ENCODE measurements around the gene MAP2K6.

The MAP2K6 gene

DNA sequence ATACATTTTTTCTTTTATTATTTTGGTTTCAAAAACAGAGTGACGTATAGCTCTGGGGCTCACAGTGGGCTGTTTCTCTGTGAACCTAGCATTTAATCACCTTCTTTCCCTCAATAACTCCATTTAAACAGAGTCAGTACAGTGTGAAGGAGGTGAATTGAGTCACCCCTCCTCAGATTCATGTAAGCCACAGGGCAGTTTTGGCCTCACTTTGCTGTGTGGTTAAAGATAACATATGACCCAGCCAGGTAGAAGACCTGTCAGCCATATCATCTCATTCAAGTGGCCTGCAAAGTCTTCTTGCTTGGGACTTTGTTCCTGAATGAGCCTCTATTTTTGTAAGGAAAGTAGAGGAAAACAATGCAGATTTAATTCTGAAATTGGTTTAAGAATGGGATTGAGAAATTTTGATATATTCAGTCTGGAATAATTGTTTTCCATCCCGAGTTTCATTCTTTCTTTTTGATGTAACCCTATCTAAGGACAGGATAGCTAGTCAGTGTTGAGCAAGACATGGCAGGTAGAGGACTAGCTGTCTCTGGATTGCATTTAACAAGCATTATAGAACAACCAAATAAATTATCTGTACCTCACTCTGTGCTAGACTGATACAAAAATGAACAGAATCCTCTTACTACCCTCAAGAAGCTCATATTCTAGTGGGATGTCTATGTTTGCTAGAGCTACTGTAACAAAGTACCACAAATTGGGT lies 13.1 kb downstream of the MAP2K6 start:
- FAIRE-seq = no peak

DNA sequence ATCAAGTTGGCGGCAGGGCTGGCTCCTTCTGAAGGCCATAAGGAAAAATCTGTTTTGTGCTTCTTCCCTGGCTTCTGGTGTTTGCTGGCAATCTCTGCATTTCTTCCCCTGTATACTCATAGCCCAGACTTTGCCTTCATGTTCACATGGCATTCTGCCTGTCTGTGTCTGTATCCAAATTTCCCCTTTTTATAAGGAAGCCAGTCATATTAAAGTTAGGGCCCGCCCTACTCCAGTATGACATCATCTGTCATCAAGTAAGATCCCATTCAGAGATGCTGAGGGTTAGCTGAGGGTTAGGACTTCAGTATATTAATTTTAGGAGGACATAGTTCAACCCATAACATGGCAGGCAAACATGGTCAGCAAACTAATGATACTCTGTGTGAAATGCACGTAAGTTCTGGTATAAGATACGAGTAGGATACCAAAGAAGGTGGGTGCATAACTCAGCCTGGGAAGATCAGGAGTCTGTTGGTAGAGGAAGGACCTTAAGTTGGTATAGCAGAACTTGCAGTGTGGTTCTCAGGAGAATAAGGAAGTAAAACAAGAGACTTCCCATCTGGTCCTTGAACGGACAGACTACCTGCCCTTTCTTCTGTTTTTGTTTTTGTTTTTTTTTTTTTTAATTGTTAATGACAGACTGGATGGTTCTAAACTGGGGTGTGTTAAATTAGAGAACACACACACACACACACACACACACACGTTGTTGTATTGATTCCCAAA lies 13.9 kb downstream of the MAP2K6 start:
- no peak for FAIRE-seq

DNA sequence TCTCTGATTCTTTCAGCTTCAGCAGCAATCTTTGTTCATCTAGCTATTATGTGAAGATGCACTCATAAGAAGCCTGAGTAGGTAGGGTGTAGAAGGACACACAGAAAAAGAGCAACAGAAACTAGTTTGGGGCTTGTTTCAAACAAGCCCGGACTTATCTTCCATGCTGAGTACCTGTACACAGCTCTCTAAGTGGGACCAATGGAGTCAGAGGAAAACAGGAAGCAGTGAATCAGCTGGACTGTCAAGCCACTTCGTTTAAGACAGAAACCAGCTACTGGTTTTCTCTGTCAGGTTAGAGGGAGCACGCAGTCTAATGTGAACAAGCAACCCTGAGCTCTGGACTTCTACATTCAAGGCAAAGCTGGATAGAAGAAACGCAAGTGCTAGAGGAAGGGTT lies 16.0 kb downstream of the MAP2K6 start:
- FAIRE-seq = no peak

DNA sequence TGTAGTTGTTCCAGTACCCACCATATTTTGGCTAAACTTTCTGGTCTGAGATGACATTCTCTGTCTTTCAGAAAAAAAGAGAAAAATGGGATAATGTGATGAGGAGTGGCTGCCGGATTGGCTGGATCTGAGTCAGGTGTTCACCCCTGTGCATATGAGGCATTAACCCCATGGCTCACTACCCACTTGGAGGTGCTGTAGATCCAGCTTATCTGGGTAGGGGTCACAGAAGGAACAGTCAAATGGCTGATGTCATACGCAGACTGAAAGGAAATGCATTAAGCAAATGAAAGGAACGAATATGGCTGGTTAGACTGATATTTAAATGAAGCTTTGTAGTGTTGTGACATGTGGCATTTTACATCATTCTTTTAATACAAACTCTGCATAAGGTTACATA lies 17.3 kb downstream of the MAP2K6 start:
- no peak for FAIRE-seq

DNA sequence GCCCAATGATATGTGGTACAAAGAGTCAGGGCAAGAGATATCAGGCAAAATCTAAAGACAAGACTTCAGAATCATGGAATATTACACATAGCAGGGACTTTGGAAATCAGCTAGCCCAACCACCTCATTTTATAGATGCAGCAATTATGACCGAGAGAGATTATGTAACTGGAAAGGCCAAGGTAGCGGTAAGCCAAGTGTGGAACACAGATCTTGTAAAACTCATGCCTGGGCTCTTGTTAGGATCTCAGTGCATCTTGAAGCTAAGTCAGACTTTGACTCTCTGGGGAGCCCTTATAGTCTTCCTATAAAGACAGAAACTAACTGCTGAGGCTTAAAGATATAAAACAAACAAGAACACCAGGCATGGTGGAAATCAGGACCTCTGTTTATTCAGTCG lies 18.6 kb downstream of the MAP2K6 start:
- FAIRE-seq = no peak

DNA sequence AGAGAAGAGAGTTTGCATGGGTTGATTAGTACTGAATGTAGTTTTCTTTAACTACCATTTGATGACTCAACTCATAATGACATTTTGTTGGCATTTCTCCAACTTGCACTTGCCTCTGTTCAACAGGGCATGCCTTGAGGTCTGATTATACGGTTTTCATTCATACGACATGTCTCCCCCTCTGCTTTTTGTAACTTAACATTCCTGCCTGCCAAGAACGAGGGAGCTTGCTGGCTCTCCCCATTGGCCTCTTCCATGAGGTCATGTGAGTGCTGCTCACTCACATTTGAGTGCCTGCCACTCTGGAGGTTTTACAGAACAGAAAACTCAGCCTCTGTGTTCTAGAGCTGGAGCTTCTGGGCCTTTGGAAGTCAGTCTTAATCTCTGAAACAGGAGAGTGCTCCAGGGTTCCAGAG lies 19.7 kb downstream of the MAP2K6 start:
- no peak for FAIRE-seq

DNA sequence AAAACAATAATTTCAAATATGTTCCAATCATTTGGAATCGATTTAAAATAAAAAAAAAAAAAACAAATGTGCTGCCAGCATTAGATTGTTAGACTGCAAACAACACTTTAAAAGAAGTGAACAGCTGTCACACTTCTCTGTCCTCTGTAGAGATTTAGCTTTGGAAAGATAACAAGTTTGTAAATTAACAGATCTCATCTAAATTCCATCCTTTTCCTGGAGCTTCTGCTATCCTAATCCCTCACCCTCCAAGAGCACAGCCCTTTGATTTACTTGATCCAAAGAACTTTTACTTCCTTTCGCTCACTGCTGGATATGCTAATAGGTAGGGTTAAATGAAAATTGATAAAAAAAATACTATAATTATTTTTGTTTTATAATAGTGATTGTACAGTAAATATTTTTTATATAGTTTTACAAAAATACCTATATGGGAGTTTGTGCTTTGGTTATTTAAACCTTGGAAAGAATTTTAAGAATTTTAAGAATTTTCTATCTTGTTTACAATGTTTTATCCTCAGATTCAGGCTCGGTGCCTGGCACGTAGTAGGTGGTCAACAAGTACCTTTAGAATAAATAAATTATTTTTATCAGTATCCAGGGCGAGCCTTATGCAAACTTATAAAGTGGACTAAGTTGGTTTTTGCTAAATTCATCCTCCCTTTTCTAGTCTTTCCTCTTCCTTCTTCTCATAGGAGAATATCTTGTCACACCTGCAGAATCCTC lies 21.6 kb downstream of the MAP2K6 start:
- no peak for FAIRE-seq

DNA sequence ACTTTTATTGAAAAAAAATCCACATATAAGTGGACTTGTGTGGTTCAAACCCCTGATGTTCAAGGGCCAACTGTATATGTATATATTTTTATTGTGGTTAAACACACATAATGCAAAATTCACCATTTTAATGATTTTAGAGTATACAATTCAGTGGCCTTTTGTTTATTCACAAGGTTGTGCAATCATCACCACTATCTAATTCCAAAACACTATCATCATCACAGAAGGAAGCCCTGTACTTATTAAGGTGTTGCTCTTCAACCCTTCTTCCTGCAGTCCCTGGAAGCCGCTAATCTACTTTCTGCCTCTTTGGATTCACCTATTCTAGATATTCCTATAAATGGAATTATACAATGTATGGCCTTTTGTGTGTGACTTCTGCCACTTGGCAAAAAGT lies 23.0 kb downstream of the MAP2K6 start:
- FAIRE-seq = no peak

DNA sequence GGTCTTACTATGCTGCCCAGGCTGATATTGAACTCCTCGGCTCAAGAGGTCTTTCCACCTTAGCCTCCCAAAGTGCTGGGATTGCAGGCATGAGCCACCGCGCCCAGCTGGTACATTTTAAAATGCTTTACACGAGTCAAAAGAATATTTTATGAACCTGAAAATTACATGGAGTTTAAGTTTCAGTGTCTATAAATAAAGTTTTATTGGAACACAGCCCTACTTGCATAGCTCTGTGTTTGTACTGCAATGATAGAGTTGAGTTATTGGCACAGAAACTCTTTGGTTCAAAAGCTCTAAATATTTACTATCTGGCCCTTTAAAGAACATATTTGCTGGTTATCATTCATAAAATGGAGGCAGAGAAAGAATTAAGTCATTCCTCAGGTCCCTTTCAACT lies 24.3 kb downstream of the MAP2K6 start:
- FAIRE-seq = no peak

DNA sequence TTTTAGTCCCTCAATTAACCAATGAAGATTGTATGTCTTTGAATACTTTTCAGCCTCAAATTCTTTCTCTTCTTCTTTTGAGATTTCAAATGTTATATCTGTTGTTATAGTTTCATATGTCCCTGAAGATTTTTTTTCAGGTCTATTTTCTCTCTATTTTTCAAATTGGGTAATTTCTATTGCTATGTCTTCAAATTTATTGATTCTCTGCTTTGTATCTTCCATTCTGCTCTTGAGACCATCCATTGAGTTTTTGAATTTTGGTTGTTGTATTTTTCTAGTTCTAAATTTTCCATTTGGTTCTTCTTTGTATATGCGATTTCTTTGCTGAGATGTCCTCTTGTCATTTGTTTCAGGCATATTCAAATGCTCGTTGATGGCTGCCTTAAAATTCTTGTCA lies 26.7 kb downstream of the MAP2K6 start:
- no peak for FAIRE-seq

DNA sequence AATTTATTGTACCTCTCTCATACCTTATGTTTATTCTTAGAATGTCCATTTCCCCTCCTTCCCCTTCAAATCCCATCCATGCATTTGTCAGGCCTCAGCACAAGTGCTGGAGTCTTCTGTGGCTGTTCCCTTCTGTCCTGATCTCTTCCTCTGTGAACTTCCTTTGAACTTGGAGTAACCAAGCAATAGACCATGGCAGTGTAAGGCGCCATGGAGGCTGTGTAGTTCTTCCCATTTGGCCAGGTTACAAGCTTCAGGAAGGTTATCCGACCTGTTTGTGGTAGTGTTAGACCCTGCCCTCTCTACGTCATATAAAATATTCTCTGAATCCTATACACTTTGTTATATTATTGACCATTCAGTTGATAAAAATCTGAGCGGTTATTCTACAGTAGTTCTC lies 28.6 kb downstream of the MAP2K6 start:
- FAIRE-seq = no peak

DNA sequence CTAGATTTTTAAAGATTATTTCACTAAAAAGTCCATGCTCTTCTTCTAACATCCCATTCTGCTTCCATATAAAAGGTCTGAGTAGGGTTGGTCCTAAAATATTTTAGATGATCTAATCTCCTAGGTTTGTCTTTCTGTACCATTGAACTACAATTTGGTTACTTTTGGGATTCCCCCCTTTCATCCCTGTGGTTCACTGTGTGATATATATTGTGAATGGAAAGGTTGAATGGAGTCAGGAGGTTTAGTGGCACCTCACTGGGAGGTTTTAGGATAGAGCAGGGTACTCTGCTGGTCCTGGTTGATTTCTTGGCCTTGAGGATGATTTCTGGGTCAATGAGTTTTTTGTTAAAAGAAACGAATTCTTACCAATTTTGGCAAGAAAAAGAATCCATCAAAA lies 29.5 kb downstream of the MAP2K6 start:
- no peak for FAIRE-seq

DNA sequence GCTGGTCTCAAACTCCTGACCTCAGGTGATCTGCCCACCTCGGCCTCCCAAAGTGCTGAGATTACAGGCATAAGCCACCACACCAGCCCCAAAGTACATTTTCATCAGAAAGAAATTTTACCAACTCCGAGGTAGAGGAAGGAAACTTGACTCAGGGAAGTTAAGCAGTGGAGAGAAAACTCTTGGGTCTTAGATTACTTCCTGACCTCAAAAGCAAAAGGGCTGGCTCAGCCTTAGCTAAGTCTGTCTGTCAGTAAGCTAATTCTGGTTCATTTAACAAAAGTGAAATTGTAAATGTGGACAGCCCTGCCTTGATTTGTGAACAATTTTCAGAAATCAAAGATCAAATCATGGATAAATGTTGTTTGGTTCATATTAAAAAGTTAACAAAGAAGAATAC lies 30.6 kb downstream of the MAP2K6 start:
- FAIRE-seq = no peak

DNA sequence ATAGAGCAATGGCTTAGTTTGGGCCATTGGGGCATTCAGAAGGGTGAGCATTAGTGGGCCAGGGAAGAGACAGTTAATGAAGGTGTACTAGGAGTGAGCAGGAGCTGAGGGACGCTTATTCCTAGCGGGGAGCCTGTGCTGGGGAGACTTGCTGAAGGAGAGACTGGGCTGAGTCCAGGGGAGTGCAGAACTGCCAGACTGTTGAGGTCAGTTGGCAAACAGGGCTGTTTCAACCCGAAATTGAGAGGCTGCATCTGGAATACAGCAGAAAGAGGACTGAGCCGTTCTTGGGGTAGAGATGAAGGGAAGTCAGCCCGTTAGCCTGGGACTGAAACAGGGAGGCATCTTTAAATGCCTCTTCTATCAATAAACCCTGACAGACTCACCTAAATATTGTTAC lies 33.2 kb downstream of the MAP2K6 start:
- no peak for FAIRE-seq

DNA sequence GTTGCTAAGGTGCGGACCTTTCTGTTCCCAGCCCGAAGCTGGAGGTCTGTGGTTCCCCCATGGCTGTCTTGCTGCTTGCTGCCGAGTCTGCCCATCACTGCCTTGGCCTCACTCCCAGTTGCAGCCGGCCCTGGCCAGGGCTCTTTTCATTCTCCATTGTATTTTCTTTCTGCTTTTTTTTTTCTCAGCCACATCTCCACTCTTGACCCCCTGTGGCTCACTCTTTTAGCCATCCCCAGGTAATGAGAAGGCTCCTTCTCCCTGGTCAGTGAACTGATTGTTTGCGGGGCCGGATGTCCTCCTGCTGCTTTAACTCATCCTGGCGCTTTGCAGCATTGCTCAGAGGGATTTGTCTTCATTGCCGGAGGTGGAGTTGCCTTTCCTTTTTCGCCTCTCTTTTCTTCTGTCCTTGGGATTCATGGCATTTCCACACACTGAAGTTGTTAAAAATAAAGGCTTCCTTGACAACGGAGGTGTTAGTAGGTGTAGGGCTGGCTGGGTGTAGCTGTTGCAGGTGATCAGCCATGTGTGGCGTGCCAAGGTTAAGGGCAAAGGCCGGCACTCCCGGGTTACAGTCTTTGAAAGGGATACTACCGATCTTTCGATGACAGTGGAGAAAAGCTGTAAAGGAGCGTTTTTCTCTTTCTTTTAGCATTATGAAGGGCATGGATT lies 34.1 kb downstream of the MAP2K6 start:
- no peak for FAIRE-seq

DNA sequence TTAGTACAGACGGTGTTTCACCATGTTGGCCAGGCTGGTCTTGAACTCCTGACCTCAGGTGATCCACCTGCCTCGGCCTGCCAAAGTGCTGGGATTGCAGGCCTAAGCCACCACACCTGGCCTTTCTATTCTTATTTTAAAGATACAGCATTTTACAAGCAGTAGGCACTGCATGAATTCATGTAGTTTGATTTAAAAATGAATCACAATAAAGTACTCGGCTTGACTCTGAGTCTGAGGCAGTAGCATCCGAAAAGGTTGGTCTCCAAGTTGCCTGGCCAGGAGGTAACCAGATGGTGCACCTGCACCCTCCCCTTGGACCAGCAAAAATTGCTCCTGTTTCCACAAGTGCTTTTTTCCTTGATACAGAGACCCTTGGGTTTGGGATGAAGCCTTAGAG lies 35.6 kb downstream of the MAP2K6 start:
- no peak for FAIRE-seq

DNA sequence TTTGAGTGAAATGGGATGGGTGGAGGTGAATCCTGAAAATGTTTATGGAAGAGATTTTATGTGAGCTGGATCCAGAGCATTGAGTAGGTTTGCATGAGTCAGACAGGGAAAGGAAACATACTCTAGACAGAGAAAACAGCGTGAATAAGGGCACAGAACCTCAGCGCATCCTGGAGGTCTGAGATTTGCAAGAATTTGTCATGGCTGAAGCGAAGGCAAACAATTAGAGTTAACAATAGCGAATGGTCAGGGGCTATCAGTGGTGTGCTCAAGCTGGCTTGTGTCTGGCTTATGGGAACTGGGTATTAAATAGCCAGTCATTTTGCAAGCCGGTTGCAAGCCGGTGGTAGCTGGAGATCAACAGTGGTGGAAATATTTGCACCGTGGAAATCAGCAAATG lies 36.4 kb downstream of the MAP2K6 start:
- no peak for FAIRE-seq

DNA sequence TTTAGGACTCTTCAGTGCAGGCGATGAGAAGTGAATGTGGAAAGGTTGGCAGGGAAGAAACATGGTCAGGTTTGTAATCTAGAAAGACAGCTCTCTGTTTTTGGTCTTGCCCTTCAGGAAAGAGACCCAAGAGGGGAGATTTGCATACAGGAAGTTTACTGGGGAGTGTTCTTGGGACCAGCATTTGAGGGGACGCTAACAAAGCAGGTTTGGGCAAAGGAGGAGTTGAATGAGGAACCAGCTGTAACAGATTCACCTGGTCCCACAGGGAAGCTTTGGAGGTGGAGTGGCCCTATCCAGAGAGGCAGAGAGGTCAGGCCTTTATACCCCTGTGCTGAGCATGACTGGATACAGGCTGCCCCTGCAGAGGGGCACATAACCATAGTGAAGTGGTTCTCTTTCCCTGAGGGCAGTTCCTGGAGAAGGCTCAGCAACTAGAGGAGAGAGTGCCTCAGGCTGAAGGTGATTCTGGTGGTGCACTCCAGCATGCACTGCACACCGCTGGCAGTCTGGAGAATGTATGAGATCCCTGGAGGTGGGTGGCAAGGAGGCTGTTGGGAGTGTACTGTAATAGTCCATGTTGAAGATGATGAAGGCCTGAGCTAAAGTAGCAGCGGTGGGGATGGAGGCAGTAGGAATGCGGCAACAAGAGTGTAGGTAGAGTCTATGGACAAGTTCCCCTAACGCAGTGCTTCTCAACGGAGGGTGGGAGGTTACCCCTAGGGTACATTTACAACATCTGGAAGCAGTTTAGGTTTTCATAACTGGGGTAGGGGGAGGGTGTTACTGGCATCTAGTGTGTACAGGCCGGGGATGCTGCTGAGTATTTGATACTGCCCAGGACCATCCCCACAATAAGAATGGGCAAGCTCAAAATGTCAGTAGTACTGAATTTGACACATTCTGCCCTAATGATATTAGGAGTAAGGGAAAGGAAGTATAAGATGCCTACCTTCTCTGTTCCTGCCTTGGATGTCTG lies 37.2 kb downstream of the MAP2K6 start:
- no peak for FAIRE-seq

DNA sequence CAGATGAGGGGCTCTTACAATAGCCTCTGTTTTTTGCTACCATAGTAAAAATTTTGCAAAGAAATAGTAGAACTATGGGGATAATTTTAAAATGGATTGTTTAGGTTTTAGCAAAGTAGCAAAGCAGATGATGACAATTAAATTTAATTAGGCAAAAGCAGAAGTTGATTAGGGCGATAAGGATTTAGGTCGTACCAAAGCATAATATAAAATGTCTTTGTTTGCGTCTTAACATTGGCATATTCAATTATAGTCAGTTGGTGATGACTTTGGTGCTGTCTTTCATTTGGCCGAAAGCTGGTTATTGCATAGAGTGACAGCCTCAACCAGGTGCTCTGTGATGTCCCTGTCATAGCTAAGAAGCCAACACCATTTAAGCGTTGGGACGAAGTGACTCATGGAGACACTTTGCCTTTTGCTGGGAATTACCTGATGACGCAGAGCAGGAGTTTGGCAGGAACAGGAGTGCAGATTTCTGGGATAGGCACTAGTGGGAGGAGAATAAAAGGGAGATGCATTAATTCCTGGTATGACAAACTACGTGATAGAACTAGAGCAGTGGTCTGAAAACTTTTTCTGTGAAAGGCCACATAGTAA lies 38.3 kb downstream of the MAP2K6 start:
- no peak for FAIRE-seq

DNA sequence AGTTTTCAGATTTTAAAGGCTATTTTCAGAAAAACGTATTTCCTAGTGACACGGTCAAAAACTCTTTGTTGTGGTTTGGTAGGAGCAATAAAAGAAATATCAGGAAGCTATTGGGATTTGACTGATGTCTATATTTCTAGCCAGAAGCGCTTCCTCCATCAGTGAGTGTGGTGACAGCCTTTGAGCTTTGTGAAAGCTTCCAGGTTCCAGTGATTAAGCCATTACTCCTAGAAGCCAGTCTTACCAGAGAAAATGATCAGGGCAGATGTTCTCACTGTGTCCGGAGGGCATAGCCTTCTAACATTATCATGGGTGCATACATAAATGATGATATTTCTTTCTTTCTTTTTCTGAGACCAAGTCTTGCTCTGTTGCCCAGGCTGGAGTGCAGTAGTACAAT lies 39.6 kb downstream of the MAP2K6 start:
- no peak for FAIRE-seq

DNA sequence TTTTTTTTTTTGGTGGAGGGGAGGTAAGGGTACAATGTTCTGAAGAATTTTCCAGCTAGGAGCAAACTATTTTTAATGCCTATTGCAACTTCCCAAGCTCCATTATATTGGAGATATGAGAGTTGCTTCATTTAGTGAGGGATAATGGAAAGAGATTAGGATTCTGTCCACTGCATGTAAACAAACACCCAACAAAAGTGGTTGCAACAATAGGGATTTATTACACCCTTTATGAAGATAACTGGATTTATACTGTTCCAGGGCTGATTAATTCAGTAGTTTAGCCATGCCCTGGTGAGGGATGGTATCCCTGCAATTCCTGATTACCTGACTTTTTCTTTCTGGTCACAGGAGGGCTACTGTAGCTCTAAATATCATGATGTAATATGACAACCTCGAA lies 40.5 kb downstream of the MAP2K6 start:
- FAIRE-seq = no peak

DNA sequence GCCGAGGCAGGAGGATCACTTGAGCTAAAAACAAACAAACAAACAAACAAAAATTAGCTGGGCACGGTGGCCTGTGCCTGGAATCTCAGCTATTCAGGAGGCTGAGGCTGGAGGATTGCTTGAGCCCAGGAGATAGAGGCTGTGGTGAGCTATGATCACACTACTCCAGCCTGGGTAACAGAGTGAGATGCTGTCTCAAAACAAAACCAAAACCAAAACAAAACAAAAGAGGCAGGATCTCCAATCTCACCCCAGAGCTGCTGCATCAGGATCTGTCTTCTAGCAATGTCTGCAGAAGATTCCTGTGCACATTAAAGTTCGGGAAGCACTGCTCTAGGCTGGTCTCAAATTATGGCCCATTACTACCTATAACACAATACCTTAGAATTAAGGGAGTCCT lies 43.1 kb downstream of the MAP2K6 start:
- no peak for FAIRE-seq
